ENCODE data around the gene MYO5A.
"Not testable (repeated sequence)": the region's sequence is repeated elsewhere in the genome, so short reads cannot be mapped to it uniquely, and the experiment has no call there.

MYO5A gene

GRCh38 chr15:52506549-52506948 lies 22.1 kb downstream of the MYO5A start:
- FAIRE-seq (no peak), DNase-seq (ENCODE audit: insufficient read length, low spot score) (no peak)
- no peak for TF ChIP-seq POLR2A (IDR thresholded peaks at IDR 0.05; ENCODE audit: low read depth, low read length)

- no peak for DNase-seq (ENCODE audit: insufficient read length, low spot score)
- TF ChIP-seq POLR2A (IDR thresholded peaks at IDR 0.05; ENCODE audit: low read depth, low read length) = no peak
- FAIRE-seq = no peak
Measured at GRCh38 chr15:52505151-52505550, 23.5 kb downstream of the MYO5A start.

DNA sequence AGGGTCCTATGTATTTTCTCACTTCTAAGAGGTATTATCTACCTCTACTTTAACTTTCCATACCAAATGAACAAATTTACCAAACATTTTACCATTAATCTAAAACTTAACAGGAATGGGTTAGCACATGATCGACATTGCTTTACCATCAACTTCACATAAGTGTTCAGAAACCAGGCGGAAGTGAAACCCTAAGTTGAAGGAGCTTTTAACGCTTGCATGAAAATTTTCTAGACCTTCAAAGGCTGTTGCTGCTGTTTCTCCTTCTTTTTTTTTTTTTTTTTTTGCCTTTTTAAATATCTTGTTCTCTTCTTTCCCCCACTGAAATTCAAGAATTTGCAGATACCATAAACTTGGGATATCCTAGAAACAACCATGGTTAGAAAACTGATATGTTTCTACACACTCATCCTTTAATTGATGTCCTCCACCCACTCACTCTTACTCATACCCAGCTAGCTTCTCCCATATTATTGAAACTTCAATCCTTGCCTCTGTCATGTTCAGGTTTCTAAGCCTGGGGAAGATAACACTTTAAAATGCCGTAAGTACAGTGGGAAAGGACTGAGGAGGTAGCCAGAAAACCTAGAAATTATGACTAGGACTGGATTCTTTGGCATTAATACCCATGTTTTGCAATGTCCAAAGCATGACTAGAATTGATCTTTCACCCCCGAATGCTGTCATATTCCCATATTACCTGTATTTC lies 24.7 kb downstream of the MYO5A start:
- no peak for FAIRE-seq
- no peak for DNase-seq (ENCODE audit: insufficient read length, low spot score)
- TF ChIP-seq POLR2A (IDR thresholded peaks at IDR 0.05; ENCODE audit: low read depth, low read length) = no peak

GRCh38 chr15:52502608-52503007 lies 26.1 kb downstream of the MYO5A start:
- FAIRE-seq (no peak), DNase-seq (ENCODE audit: insufficient read length, low spot score) (no peak)
- TF ChIP-seq POLR2A (IDR thresholded peaks at IDR 0.05; ENCODE audit: low read depth, low read length) = no peak

GRCh38 chr15:52499506-52499905 lies 29.2 kb downstream of the MYO5A start:
- no peak for DNase-seq (ENCODE audit: insufficient read length, low spot score)
- no peak for TF ChIP-seq POLR2A (IDR thresholded peaks at IDR 0.05; ENCODE audit: low read depth, low read length)
- FAIRE-seq = no peak

GRCh38 chr15:52498706-52499105 lies 30.0 kb downstream of the MYO5A start:
- DNase-seq (ENCODE audit: insufficient read length, low spot score) = no peak
- no peak for TF ChIP-seq POLR2A (IDR thresholded peaks at IDR 0.05; ENCODE audit: low read depth, low read length)
- no peak for FAIRE-seq

GRCh38 chr15:52496776-52497470 lies 31.8 kb downstream of the MYO5A start:
- no peak for FAIRE-seq
- TF ChIP-seq POLR2A (IDR thresholded peaks at IDR 0.05; ENCODE audit: low read depth, low read length) = no peak
- no peak for DNase-seq (ENCODE audit: insufficient read length, low spot score)

- DNase-seq (ENCODE audit: insufficient read length, low spot score) (no peak), FAIRE-seq (no peak)
- no peak for TF ChIP-seq POLR2A (IDR thresholded peaks at IDR 0.05; ENCODE audit: low read depth, low read length)
Measured at GRCh38 chr15:52496175-52496574, 32.5 kb downstream of the MYO5A start.

DNA sequence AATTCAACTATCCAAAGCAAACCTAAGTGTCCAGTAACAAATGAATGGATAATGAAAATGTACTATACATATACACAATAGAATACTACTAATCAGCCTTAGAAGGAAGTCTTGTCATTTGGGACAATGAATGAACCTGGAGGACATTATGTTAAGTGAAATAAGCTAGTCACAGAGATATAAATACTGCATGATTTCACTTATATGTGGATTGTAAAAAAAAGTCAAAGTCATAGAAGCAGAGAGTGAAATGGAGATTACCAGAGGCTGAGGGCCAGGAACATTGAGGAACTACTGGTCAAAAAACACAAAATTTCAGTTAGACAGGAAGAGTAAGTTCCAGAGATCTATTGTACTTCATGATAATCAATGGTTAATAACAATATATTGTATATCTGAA lies 33.6 kb downstream of the MYO5A start:
- no peak for TF ChIP-seq POLR2A (IDR thresholded peaks at IDR 0.05; ENCODE audit: low read depth, low read length)
- no peak for FAIRE-seq
- DNase-seq (ENCODE audit: insufficient read length, low spot score) = no peak

- FAIRE-seq (no peak), DNase-seq (ENCODE audit: insufficient read length, low spot score) (no peak)
- no peak for TF ChIP-seq POLR2A (IDR thresholded peaks at IDR 0.05; ENCODE audit: low read depth, low read length)
Measured at GRCh38 chr15:52493968-52494367, 34.7 kb downstream of the MYO5A start.

GRCh38 chr15:52492132-52492531 lies 36.5 kb downstream of the MYO5A start:
- no peak for TF ChIP-seq POLR2A (IDR thresholded peaks at IDR 0.05; ENCODE audit: low read depth, low read length)
- DNase-seq (ENCODE audit: insufficient read length, low spot score) (no peak), FAIRE-seq (no peak)

- DNase-seq (ENCODE audit: insufficient read length, low spot score) (no peak), FAIRE-seq (no peak)
- TF ChIP-seq POLR2A (IDR thresholded peaks at IDR 0.05; ENCODE audit: low read depth, low read length) = no peak
Measured at GRCh38 chr15:52491472-52491871, 37.2 kb downstream of the MYO5A start.

GRCh38 chr15:52489430-52489829 lies 39.2 kb downstream of the MYO5A start:
- not testable (repeated sequence) for FAIRE-seq; DNase-seq (ENCODE audit: insufficient read length, low spot score)

DNA sequence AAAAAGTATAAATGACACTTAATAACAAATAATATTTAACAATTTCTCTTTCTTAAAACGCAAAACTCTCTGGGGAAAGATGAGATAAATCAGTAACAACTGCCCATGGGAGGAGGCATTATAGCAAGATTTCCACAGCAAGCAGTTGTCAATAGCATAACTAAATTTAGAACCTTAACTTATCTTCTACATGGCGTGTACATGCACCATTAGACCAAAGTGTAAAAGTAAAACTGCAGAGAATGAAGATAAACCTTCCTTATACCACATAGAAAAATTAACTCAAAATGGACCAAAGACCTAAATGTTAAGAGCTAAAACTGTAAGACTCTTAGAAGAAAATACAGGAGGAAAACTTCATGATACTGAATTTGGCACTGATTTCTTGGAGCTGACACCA lies 39.9 kb downstream of the MYO5A start:
- FAIRE-seq = no peak
- DNase-seq (ENCODE audit: insufficient read length, low spot score) = no peak
- no peak for TF ChIP-seq POLR2A (IDR thresholded peaks at IDR 0.05; ENCODE audit: low read depth, low read length)

Measured in H54 (cell line).